DOHH2 (cell line): ENCODE results near the gene BPTF.

Experiments
- H3F3A ChIP-seq: fragments of 200-600 bp; sonication (generic), shearing (Covaris generic); 2 replicates; pipeline ENCODE4 v1.6.0; 2016; ENCODE audit warnings: antibody characterized with exemption, mild to moderate bottlenecking; ENCODE audit not compliant: control insufficient read depth, insufficient read depth
- H3K27ac ChIP-seq: fragments of 200-600 bp; sonication (generic); 2 replicates; pipeline ENCODE4 v1.5.1; 2014; ENCODE audit warnings: low read depth, mild to moderate bottlenecking, low read length, moderate library complexity
- H3K27me3 ChIP-seq: fragments of 200-600 bp; sonication (generic); 2 replicates; pipeline ENCODE4 v1.6.1; 2014; ENCODE audit warnings: mild to moderate bottlenecking, low read length, mixed read lengths; ENCODE audit not compliant: control insufficient read depth
- H3K36me3 ChIP-seq: fragments of 200-600 bp; sonication (generic); 2 replicates; pipeline ENCODE4 v1.6.1; 2014; ENCODE audit warnings: mild to moderate bottlenecking, low read length, moderate library complexity, mixed read lengths; ENCODE audit not compliant: control insufficient read depth
- H3K4me1 ChIP-seq: fragments of 200-600 bp; sonication (generic); 2 replicates; pipeline ENCODE4 v1.6.1; 2014; ENCODE audit warnings: mild to moderate bottlenecking, low read length, mixed read lengths; ENCODE audit not compliant: control insufficient read depth
- H3K4me2 ChIP-seq: fragments of 200-600 bp; sonication (generic); 2 replicates; pipeline ENCODE4 v1.6.0; 2014; ENCODE audit warnings: mild to moderate bottlenecking, low read length, moderate library complexity
- H3K4me3 ChIP-seq: fragments of 200-600 bp; sonication (generic); 2 replicates; pipeline ENCODE4 v1.5.1; 2014; ENCODE audit warnings: mild to moderate bottlenecking, low read length, mixed read lengths
- H3K79me2 ChIP-seq: fragments of 200-600 bp; sonication (generic); 2 replicates; pipeline ENCODE4 v1.6.1; 2014; ENCODE audit warnings: mild to moderate bottlenecking, low read length, mixed read lengths; ENCODE audit not compliant: control insufficient read depth
- H3K9me2 ChIP-seq: fragments of 200-600 bp; sonication (generic); replicated peaks from 2 replicates; pipeline ENCODE4 v1.6.1; 2014; ENCODE audit warnings: mild to moderate bottlenecking, low read length, mixed read lengths; ENCODE audit not compliant: control insufficient read depth
- H3K9me3 ChIP-seq: fragments of 200-600 bp; sonication (generic); 2 replicates; pipeline ENCODE4 v1.6.1; 2014; ENCODE audit warnings: antibody characterized with exemption, low read length, mixed read lengths; ENCODE audit not compliant: control insufficient read depth, insufficient read depth
- H4K20me1 ChIP-seq: fragments of 200-600 bp; sonication (generic); 2 replicates; pipeline ENCODE4 v1.6.0; 2014; ENCODE audit warnings: low read depth, mild to moderate bottlenecking, antibody characterized with exemption, low read length, moderate library complexity; ENCODE audit not compliant: control insufficient read depth, insufficient read depth
- EZH2phosphoT487 ChIP-seq: fragments of 200-600 bp; sonication (generic); IDR thresholded peaks from 2 replicates; pipeline ENCODE4 v1.6.1; 2017; ENCODE audit warnings: borderline replicate concordance, mild to moderate bottlenecking, antibody characterized with exemption, low read length, moderate library complexity, mixed read lengths
- TF ChIP-seq, protein P1 (sequence below): fragments of 200-600 bp; sonication (generic); IDR thresholded peaks from one replicate; pipeline ENCODE4 v1.5.1; 2014; ENCODE audit warnings: antibody characterized with exemption, mild to moderate bottlenecking, low read depth, low read length; ENCODE audit not compliant: poor library complexity, severe bottlenecking

Gene BPTF

DNA sequence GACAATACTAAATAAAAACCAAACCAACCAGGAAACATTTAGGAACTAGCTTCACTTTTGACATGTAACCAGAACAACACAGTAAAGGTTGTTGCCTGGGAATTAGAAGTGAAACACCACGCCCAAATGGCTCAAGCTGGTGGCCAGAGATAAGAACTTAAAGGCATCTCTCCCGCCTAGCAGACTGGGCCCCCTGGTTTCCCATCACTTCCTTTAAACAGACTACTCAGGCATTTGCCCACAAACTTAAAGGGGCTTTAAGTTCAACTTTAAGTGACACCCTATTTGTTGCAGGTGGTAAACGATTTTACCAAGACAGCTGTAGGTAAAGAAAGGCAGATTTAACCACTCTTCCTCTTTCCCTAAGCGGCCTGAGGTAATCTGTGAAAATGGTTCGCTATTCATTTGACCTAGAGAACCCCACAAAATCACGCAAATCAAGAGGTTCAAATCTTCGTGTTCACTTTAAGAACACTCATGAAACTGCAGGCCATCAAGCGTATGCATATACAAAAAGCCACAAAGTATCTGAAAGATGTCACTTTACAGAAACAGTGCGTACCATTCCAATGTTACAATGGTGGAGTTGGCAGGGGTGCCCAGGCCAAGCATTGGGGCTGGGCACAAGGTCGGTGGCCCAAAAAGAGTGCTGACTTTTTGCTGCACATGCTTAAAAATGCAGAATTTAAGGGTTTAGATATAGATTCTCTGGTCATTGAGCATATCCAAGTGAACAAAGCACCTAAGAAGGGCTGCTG is 40.8 kb upstream of the BPTF start:
- Histone ChIP-seq H3K36me3 (no peaks in the 10 kb centered on the region), H4K20me1 (no peaks in the 10 kb centered on the region), H3K4me3 (no peak overlapping the region), H3K27me3 (peaks cover 9% of the 10 kb centered on the region; the same call in 1 of the 2 replicates), H3K9me2 (no peaks in the 10 kb centered on the region), H3K4me1 (no peaks in the 10 kb centered on the region), H3F3A (0 out of 2 replicates have a peak, but pooled peaks cover under 1% of the 10 kb centered on the region), H3K27ac (no peak overlapping the region), H3K4me2 (no peak overlapping the region), H3K79me2 (no peaks in the 10 kb centered on the region), H3K9me3 (no peaks in the 10 kb centered on the region)
- no peak for TF ChIP-seq EZH2phosphoT487
- TF ChIP-seq, protein P1, sequence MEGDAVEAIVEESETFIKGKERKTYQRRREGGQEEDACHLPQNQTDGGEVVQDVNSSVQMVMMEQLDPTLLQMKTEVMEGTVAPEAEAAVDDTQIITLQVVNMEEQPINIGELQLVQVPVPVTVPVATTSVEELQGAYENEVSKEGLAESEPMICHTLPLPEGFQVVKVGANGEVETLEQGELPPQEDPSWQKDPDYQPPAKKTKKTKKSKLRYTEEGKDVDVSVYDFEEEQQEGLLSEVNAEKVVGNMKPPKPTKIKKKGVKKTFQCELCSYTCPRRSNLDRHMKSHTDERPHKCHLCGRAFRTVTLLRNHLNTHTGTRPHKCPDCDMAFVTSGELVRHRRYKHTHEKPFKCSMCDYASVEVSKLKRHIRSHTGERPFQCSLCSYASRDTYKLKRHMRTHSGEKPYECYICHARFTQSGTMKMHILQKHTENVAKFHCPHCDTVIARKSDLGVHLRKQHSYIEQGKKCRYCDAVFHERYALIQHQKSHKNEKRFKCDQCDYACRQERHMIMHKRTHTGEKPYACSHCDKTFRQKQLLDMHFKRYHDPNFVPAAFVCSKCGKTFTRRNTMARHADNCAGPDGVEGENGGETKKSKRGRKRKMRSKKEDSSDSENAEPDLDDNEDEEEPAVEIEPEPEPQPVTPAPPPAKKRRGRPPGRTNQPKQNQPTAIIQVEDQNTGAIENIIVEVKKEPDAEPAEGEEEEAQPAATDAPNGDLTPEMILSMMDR, result no peak

DNA sequence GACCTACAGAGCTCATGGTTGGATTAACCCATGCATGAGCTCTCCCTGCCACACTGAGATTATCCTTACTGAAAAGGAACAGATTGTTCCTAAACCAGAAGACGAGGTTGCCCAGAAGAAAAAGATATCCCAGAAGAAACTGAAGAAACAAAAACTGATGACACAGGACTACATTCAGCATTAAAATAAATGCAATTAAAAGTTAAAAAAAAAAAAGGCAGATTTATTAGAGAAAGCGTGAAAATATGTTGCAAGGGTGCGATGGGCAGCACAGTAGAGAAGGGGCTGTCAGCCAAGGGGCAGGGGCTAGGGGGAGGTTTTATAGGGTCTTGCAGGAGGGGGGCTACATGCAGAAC is 40.2 kb upstream of the BPTF start:
- TF ChIP-seq, protein P1, result no peak
- TF ChIP-seq EZH2phosphoT487, result no peak
- H3K79me2 ChIP-seq, result no peaks in the 10 kb centered on the region
- H3K27ac ChIP-seq, result no peak overlapping the region
- no peaks in the 10 kb centered on the region for H3K9me2 ChIP-seq
- H3K27me3 ChIP-seq, result peaks cover 9% of the 10 kb centered on the region; the same call in 1 of the 2 replicates
- no peaks in the 10 kb centered on the region for H3F3A ChIP-seq
- H3K4me3 ChIP-seq, result no peak overlapping the region
- no peaks in the 10 kb centered on the region for H4K20me1 ChIP-seq
- no peak overlapping the region for H3K4me2 ChIP-seq
- H3K36me3 ChIP-seq, result no peaks in the 10 kb centered on the region
- H3K4me1 ChIP-seq, result no peaks in the 10 kb centered on the region
- no peaks in the 10 kb centered on the region for H3K9me3 ChIP-seq

DNA sequence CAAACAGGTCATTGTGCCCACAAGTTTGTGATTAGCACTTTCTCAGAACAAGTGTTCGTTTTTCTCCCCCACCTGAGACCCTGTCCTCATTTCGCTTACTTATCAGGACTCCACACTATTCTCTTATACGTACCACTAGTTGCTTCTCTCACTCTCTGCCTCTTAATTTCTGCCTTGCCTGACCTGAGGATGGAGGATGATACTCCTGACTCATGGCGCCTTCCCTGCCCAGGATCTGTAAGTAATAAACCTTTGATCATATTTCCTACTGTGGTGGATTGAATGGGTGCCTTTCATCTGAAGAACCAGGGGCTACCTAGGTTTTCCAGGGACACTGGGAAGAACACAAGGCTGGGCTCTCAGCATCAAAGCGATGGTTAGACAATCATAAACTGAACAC is 39.8 kb upstream of the BPTF start:
- TF ChIP-seq, protein P1, result no peak
- TF ChIP-seq EZH2phosphoT487, result no peak
- H3K4me2 ChIP-seq, result no peak overlapping the region
- no peaks in the 10 kb centered on the region for H3F3A ChIP-seq
- no peaks in the 10 kb centered on the region for H3K36me3 ChIP-seq
- no peaks in the 10 kb centered on the region for H3K4me1 ChIP-seq
- H3K9me2 ChIP-seq, result no peaks in the 10 kb centered on the region
- no peaks in the 10 kb centered on the region for H3K79me2 ChIP-seq
- H3K27ac ChIP-seq, result no peak overlapping the region
- peaks cover 9% of the 10 kb centered on the region; the same call in 1 of the 2 replicates for H3K27me3 ChIP-seq
- no peaks in the 10 kb centered on the region for H3K9me3 ChIP-seq
- no peaks in the 10 kb centered on the region for H4K20me1 ChIP-seq
- no peak overlapping the region for H3K4me3 ChIP-seq
